HepG2 (cell line): ENCODE data around the gene PNRC1. TPM values are rescaled to one million over a fixed set of nuclear protein-coding genes. Genes with fewer than 3 reads are reported as not detected.

ENCODE experiments used
- BCL6 ChIP-seq: IDR thresholded peaks from 2 replicates; pipeline ENCODE4 v1.6.1; 2016; ENCODE audit warnings: missing genetic modification reagents, missing compliant biosample characterization
- HOXD1 ChIP-seq: sonication (generic); formaldehyde crosslinking; IDR thresholded peaks from 2 replicates; pipeline ENCODE4 v1.5.0; 2020; ENCODE audit warnings: missing genetic modification reagents
- YEATS2 ChIP-seq: sonication (generic); formaldehyde crosslinking; IDR thresholded peaks from 2 replicates; pipeline ENCODE4 v1.4.0; 2020; ENCODE audit warnings: missing genetic modification reagents, borderline replicate concordance
- ZNF12 ChIP-seq: sonication (generic); formaldehyde crosslinking; IDR thresholded peaks from 2 replicates; pipeline ENCODE4 v1.5.0; 2020; ENCODE audit warnings: missing genetic modification reagents
- ZNF20 ChIP-seq: sonication (generic); formaldehyde crosslinking; IDR thresholded peaks from 2 replicates; pipeline ENCODE4 v1.4.0; 2020; ENCODE audit warnings: mild to moderate bottlenecking, moderate library complexity, missing genetic modification reagents
- ZNF431 ChIP-seq: sonication (generic); formaldehyde crosslinking; IDR thresholded peaks from 2 replicates; pipeline ENCODE4 v1.9.0; 2022; ENCODE audit warnings: missing genetic modification reagents, low read depth, mild to moderate bottlenecking, borderline replicate concordance
- ZNF546 ChIP-seq: sonication (generic); formaldehyde crosslinking; conservative IDR thresholded peaks from 2 replicates; pipeline ENCODE4 v1.8.1; 2023; ENCODE audit warnings: mild to moderate bottlenecking, missing genetic modification reagents
- ZNF563 ChIP-seq: sonication (generic); formaldehyde crosslinking; IDR thresholded peaks from 2 replicates; pipeline ENCODE4 v1.8.0; 2022; ENCODE audit warnings: mild to moderate bottlenecking, moderate library complexity, missing genetic modification reagents
- ZNF652 ChIP-seq: IDR thresholded peaks from 2 replicates; pipeline ENCODE4 v1.6.1; 2016; ENCODE audit warnings: low read depth, borderline replicate concordance
- polyA plus RNA-seq, 8 experiments: library from polyadenylated mRNA; depleted of rRNA in 3 of 8; stranded (reverse) in 7 of 8; unstranded in 1 of 8; fragments of >200 nt; fragmentation: Illumina TruSeq in 4 of 8; extraction: Trizol in 4 of 8; gene quantifications; 2 replicates each; pipeline versions ENCODE4 v1.2.1 to v1.2.3, GENCODE V29; 2011 to 2016; ENCODE audit warnings: low read depth in 4 of 8, missing spikeins in 1 of 8, mixed read lengths in 1 of 8; ENCODE audit not compliant: insufficient read depth in 1 of 8
- total RNA-seq, 5 experiments: library from RNA; depleted of rRNA; stranded (reverse); fragments of >200 nt; fragmentation: Illumina TruSeq; extraction: Trizol; gene quantifications; 2 replicates each; pipeline ENCODE4 v1.2.3, GENCODE V29; 2016; ENCODE audit warnings: low read depth in 1 of 5
- TF ChIP-seq, protein P1 (sequence below): sonication (generic); formaldehyde crosslinking; IDR thresholded peaks from 2 replicates; pipeline ENCODE4 v1.5.0; 2020; ENCODE audit warnings: mild to moderate bottlenecking, missing genetic modification reagents
- TF ChIP-seq, protein P2 (sequence below), 2 experiments: fragments of 450-650 bp in 1 of 2; sonication (generic) in 1 of 2; formaldehyde crosslinking; IDR thresholded peaks; 2 replicates each; pipeline versions ENCODE4 v1.5.0 to v1.8.0; 2020 to 2022; ENCODE audit warnings: mild to moderate bottlenecking in 1 of 2, missing genetic modification reagents in 1 of 2
- TF ChIP-seq, protein P3 (sequence below): sonication (generic); formaldehyde crosslinking; IDR thresholded peaks from 2 replicates; pipeline ENCODE4; 2020; ENCODE audit warnings: missing genetic modification reagents, mild to moderate bottlenecking, borderline replicate concordance
- TF ChIP-seq, protein P4 (sequence below): IDR thresholded peaks from 2 replicates; pipeline ENCODE4 v1.6.1; 2018; ENCODE audit warnings: missing genetic modification reagents, mild to moderate bottlenecking, missing compliant biosample characterization
- TF ChIP-seq, protein P5 (sequence below): sonication (generic); formaldehyde crosslinking; IDR thresholded peaks from 2 replicates; pipeline ENCODE4 v1.4.0; 2020; ENCODE audit warnings: mild to moderate bottlenecking, missing genetic modification reagents
- TF ChIP-seq, protein P6 (sequence below), 2 experiments: sonication (generic) in 1 of 2; formaldehyde crosslinking in 1 of 2; IDR thresholded peaks; 2 replicates each; pipeline versions ENCODE4 v1.6.1 to v1.9.0; 2014 to 2022; ENCODE audit warnings: antibody characterized with exemption in 1 of 2, borderline replicate concordance in 1 of 2, inconsistent platforms in 1 of 2, low read depth in 1 of 2, missing genetic modification reagents in 1 of 2

The PNRC1 gene
- total and polyA plus RNA-seq, 2 of the 13 experiments (the other 11 are each of a cell fraction or from before 2014, with no cell fraction given): 17.6 to 36.0 TPM

DNA sequence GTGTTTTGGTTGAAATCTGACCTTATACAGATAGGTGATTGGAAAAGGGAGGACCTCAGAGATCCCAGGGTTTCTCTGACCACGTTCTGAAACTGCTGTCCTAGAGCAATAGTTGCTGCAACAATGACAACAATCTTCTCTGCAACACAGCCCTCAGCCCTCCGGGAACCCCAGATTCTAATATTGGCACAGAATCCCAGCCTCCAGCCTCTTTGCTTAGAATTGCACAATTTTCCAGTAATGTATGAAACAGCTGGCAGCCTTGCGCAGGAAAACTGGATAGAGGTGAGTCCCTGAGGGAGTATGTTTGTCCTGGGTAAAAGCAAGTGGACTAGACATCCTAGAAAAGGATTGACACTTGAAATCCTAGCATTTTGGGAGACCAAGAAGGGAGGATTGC is 30.4 kb upstream of the PNRC1 start (continued):
- TF ChIP-seq ZNF431 (CRISPR knock-in tag): no peak
- TF ChIP-seq, protein P1, sequence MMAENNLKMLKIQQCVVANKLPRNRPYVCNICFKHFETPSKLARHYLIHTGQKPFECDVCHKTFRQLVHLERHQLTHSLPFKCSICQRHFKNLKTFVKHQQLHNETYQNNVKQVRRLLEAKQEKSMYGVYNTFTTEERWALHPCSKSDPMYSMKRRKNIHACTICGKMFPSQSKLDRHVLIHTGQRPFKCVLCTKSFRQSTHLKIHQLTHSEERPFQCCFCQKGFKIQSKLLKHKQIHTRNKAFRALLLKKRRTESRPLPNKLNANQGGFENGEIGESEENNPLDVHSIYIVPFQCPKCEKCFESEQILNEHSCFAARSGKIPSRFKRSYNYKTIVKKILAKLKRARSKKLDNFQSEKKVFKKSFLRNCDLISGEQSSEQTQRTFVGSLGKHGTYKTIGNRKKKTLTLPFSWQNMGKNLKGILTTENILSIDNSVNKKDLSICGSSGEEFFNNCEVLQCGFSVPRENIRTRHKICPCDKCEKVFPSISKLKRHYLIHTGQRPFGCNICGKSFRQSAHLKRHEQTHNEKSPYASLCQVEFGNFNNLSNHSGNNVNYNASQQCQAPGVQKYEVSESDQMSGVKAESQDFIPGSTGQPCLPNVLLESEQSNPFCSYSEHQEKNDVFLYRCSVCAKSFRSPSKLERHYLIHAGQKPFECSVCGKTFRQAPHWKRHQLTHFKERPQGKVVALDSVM (CRISPR knock-in tag): no peak
- TF ChIP-seq HOXD1 (CRISPR knock-in tag): no peak
- TF ChIP-seq, protein P2, sequence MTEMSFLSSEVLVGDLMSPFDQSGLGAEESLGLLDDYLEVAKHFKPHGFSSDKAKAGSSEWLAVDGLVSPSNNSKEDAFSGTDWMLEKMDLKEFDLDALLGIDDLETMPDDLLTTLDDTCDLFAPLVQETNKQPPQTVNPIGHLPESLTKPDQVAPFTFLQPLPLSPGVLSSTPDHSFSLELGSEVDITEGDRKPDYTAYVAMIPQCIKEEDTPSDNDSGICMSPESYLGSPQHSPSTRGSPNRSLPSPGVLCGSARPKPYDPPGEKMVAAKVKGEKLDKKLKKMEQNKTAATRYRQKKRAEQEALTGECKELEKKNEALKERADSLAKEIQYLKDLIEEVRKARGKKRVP (CRISPR knock-in tag; IDR thresholded peaks at IDR 0.05): peak in 1 of 2 experiments; percentile 61; a peak in 2 of 4 replicates
- TF ChIP-seq, protein P3, sequence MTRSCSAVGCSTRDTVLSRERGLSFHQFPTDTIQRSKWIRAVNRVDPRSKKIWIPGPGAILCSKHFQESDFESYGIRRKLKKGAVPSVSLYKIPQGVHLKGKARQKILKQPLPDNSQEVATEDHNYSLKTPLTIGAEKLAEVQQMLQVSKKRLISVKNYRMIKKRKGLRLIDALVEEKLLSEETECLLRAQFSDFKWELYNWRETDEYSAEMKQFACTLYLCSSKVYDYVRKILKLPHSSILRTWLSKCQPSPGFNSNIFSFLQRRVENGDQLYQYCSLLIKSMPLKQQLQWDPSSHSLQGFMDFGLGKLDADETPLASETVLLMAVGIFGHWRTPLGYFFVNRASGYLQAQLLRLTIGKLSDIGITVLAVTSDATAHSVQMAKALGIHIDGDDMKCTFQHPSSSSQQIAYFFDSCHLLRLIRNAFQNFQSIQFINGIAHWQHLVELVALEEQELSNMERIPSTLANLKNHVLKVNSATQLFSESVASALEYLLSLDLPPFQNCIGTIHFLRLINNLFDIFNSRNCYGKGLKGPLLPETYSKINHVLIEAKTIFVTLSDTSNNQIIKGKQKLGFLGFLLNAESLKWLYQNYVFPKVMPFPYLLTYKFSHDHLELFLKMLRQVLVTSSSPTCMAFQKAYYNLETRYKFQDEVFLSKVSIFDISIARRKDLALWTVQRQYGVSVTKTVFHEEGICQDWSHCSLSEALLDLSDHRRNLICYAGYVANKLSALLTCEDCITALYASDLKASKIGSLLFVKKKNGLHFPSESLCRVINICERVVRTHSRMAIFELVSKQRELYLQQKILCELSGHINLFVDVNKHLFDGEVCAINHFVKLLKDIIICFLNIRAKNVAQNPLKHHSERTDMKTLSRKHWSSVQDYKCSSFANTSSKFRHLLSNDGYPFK (CRISPR knock-in tag): no peak
- no peak for TF ChIP-seq ZNF563 (CRISPR knock-in tag)
- TF ChIP-seq ZNF652 (CRISPR knock-in tag): no peak
- TF ChIP-seq ZNF20 (CRISPR knock-in tag): no peak
- TF ChIP-seq BCL6 (CRISPR knock-in tag): peak; percentile 39
- TF ChIP-seq ZNF546 (CRISPR knock-in tag): no peak
- no peak for TF ChIP-seq YEATS2 (CRISPR knock-in tag)
- TF ChIP-seq, protein P4, sequence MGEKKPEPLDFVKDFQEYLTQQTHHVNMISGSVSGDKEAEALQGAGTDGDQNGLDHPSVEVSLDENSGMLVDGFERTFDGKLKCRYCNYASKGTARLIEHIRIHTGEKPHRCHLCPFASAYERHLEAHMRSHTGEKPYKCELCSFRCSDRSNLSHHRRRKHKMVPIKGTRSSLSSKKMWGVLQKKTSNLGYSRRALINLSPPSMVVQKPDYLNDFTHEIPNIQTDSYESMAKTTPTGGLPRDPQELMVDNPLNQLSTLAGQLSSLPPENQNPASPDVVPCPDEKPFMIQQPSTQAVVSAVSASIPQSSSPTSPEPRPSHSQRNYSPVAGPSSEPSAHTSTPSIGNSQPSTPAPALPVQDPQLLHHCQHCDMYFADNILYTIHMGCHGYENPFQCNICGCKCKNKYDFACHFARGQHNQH (CRISPR knock-in tag): no peak
- TF ChIP-seq, protein P5, sequence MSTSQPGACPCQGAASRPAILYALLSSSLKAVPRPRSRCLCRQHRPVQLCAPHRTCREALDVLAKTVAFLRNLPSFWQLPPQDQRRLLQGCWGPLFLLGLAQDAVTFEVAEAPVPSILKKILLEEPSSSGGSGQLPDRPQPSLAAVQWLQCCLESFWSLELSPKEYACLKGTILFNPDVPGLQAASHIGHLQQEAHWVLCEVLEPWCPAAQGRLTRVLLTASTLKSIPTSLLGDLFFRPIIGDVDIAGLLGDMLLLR: no peak
- TF ChIP-seq, protein P6, sequence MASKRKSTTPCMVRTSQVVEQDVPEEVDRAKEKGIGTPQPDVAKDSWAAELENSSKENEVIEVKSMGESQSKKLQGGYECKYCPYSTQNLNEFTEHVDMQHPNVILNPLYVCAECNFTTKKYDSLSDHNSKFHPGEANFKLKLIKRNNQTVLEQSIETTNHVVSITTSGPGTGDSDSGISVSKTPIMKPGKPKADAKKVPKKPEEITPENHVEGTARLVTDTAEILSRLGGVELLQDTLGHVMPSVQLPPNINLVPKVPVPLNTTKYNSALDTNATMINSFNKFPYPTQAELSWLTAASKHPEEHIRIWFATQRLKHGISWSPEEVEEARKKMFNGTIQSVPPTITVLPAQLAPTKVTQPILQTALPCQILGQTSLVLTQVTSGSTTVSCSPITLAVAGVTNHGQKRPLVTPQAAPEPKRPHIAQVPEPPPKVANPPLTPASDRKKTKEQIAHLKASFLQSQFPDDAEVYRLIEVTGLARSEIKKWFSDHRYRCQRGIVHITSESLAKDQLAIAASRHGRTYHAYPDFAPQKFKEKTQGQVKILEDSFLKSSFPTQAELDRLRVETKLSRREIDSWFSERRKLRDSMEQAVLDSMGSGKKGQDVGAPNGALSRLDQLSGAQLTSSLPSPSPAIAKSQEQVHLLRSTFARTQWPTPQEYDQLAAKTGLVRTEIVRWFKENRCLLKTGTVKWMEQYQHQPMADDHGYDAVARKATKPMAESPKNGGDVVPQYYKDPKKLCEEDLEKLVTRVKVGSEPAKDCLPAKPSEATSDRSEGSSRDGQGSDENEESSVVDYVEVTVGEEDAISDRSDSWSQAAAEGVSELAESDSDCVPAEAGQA (IDR thresholded peaks at IDR 0.05; ENCODE audit: low read depth): no peak
- TF ChIP-seq, protein P6 (CRISPR knock-in tag; IDR thresholded peaks at IDR 0.05; ENCODE audit: borderline replicate concordance): no peak
- no peak for TF ChIP-seq ZNF12
